ENCODE measurements around the gene EFCAB6. TPM values are rescaled to one million over a fixed set of nuclear protein-coding genes. Genes with fewer than 3 reads are reported as not detected.

The EFCAB6 gene
- total RNA-seq, 1 donor from 2014 or later: not detected

DNA sequence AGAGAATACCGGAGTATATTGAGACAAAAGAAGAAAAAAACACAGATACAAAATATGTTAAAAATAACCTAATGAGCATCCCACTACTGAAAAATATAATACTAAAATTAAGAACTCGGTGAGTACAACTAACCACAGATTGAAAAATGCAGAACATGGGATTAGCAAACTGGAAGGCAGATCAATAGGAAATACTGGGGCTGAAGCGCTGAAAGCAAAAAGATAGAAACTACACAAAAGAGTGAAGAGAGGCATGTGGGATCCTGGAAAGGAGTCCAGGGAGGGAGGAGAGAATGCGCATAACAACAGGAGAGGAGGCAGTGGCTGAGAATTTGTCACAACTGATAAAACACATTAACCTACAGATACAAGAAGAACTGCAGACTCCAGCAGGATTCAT is 159.3 kb downstream of the EFCAB6 start:
- H3K4me1 Mint-ChIP-seq: no peaks in the 10 kb centered on the region
- TF ChIP-seq, protein P1, sequence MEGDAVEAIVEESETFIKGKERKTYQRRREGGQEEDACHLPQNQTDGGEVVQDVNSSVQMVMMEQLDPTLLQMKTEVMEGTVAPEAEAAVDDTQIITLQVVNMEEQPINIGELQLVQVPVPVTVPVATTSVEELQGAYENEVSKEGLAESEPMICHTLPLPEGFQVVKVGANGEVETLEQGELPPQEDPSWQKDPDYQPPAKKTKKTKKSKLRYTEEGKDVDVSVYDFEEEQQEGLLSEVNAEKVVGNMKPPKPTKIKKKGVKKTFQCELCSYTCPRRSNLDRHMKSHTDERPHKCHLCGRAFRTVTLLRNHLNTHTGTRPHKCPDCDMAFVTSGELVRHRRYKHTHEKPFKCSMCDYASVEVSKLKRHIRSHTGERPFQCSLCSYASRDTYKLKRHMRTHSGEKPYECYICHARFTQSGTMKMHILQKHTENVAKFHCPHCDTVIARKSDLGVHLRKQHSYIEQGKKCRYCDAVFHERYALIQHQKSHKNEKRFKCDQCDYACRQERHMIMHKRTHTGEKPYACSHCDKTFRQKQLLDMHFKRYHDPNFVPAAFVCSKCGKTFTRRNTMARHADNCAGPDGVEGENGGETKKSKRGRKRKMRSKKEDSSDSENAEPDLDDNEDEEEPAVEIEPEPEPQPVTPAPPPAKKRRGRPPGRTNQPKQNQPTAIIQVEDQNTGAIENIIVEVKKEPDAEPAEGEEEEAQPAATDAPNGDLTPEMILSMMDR (IDR thresholded peaks at IDR 0.05): no peak
- H3K9me3 Mint-ChIP-seq: peaks cover 8% of the 10 kb centered on the region
- ChIA-PET POLR2A (no interaction called here), CTCF (no interaction called here)
- no peak for DNase-seq
- intact Hi-C loops (cut with micrococcal nuclease): loop anchor here (10.0 kb wide), 1 partner anchor 58 kb away; no protein-coding TSS in a partner anchor
- H3K4me3 Mint-ChIP-seq: no peak overlapping the region
- ATAC-seq (ENCODE audit: low read depth): no peak
- no peaks in the 10 kb centered on the region for H3K36me3 Mint-ChIP-seq (ENCODE audit: low read depth)
- H3K27ac Mint-ChIP-seq: no peak overlapping the region
- peaks cover 12% of the 10 kb centered on the region for H3K27me3 Mint-ChIP-seq

DNA sequence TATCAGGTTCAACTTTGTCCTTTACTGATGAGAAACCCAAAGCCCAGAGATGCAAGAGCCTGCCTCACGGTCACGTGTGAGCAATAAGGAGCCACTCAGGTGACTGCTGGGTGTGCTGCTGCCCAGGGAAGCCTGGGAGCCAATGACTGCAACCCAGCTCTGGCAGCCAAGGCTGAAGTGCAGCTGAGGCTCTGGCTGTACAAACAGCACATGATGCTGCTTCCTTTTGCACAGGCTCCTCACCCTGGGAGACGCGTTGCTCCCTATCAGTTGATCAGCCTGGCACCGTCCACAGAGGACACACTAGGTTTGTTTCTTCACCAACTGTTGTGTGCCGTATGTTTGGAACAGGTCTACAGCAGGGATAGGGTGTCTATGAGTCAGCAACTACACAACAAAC is 168.7 kb downstream of the EFCAB6 start:
- ATAC-seq (ENCODE audit: low read depth) (no peak), DNase-seq (no peak)
- POLR2A ChIA-PET: no interaction called here
- Mint-ChIP-seq H3K4me1 (no peaks in the 10 kb centered on the region), H3K36me3 (ENCODE audit: low read depth) (no peaks in the 10 kb centered on the region), H3K27me3 (peaks cover 15% of the 10 kb centered on the region), H3K27ac (no peak overlapping the region), H3K9me3 (peaks cover 14% of the 10 kb centered on the region), H3K4me3 (no peak overlapping the region)
- TF ChIP-seq, protein P1 (IDR thresholded peaks at IDR 0.05): no peak
- CTCF ChIA-PET: no interaction called here
- intact Hi-C loops (cut with micrococcal nuclease): no loop called here

DNA sequence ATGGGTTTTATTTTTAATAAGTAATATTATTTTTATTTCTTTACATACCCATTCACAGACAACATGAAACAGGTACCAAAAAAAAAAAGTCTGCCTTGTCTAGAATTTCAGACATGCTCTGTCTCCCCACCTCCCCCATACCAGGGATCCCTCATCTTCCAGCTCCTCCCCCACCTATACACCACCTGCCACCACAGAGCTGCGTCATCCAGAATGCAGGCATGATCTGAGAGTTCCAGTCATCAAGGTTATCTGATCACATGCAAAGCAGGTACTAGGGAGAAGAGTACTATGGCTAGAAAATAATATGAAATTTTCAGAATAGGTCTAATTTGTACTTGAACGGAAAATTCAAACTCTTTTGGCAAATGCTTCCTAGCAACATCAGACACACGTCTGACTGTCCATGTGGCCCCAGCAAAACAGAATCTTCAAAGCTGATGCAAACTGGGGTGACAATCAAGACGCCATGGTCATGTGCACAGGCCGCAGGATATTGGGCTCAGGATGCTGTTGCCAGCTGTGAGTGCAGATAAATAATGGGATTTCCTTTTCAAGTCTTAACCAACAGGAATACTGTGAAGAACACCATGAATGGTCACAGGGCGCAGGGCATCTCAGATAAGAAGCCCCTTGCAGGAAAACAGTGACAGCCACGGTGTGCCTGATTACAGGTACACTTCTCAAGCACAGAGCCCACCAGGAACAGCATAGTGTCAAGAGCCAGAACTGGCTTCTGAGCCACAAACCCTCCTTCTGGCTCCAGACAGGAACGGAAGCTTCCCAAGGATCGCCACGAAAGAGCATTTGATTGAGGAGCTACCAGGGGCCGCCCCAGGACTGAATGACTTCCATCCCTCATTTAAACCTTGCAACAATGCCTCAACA is 169.5 kb downstream of the EFCAB6 start:
- intact Hi-C loops (cut with micrococcal nuclease): no loop called here
- Mint-ChIP-seq H3K4me3 (no peak overlapping the region), H3K4me1 (no peaks in the 10 kb centered on the region), H3K36me3 (ENCODE audit: low read depth) (no peaks in the 10 kb centered on the region), H3K27me3 (peaks cover 11% of the 10 kb centered on the region), H3K9me3 (peaks cover 16% of the 10 kb centered on the region), H3K27ac (no peak overlapping the region)
- DNase-seq (no peak), ATAC-seq (ENCODE audit: low read depth) (no peak)
- CTCF ChIA-PET: no interaction called here
- POLR2A ChIA-PET: no interaction called here
- TF ChIP-seq, protein P1 (IDR thresholded peaks at IDR 0.05): no peak

DNA sequence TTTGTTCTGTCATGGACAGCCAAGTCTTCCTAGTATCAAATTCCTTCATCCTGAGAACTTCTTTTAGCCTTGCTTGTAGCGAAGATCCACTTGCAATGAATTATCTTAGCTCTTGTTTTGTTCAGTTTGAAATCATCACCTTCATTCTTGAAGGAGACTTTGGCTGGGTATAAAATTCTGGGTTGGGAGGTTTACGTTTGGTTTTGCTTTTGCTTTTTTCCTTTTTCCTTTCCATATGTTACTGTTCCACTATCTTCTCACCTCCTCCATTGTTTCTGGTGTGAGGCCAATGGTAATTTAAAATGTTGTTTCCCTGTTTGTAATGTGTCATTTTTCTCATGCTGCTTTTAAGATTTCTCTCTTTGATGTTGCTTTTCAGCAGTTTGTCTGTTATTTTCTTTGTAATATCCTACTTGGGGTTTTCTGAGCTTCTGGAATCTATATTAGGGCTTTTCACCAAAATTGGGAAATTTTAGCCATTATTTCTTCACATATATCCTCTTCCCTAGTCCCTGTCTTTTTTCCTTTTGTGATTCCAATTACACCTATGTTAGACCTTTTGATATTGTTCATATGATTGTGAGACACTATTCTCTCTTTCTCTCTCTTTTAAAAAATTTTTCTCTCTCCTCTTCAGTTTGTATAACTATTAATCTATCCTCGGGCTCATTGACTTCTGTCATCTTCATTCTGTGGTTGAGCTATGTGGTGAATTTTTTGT is 172.7 kb downstream of the EFCAB6 start:
- ChIA-PET POLR2A (no interaction called here), CTCF (no interaction called here)
- H3K27ac Mint-ChIP-seq: no peak overlapping the region
- TF ChIP-seq, protein P1 (IDR thresholded peaks at IDR 0.05): no peak
- ATAC-seq (ENCODE audit: low read depth): no peak
- peaks cover 9% of the 10 kb centered on the region for H3K27me3 Mint-ChIP-seq
- no peaks in the 10 kb centered on the region for H3K4me1 Mint-ChIP-seq
- H3K9me3 Mint-ChIP-seq: peaks cover 16% of the 10 kb centered on the region
- no peak for DNase-seq
- intact Hi-C loops (cut with micrococcal nuclease): no loop called here
- H3K4me3 Mint-ChIP-seq: no peak overlapping the region
- no peaks in the 10 kb centered on the region for H3K36me3 Mint-ChIP-seq (ENCODE audit: low read depth)
